Activated naive CD4-positive, alpha-beta T cell treated with anti-CD3 and anti-CD28 coated beads, Interleukin-2, amount 50 U/mL, for 72 hours (primary cell): ENCODE results near the gene CCND3. TPM values are rescaled to one million over a fixed set of nuclear protein-coding genes. Genes with fewer than 3 reads are reported as not detected.

ENCODE experiments used
- ATAC-seq, 2 donors: fragments of 150-1000 bp; cut with Tn5 transposase; 2 replicates each; pipeline ENCODE4 v1.10.0; 2021; ENCODE audit warnings: mild to moderate bottlenecking in 2 of 2, moderate library complexity in 2 of 2
- DNase-seq, 2 donors: peaks; one replicate each; pipeline ENCODE4 v3.0.0; 2021 to 2022; ENCODE audit warnings: low spot score in 2 of 2
- H3K27ac Mint-ChIP-seq, 2 donors: one replicate each; pipeline ENCODE4 v1.8.0; 2022; ENCODE audit warnings: mild to moderate bottlenecking in 2 of 2, mixed read lengths in 2 of 2
- H3K36me3 Mint-ChIP-seq, 2 donors: one replicate each; pipeline ENCODE4 v1.8.0; 2022; ENCODE audit warnings: mixed read lengths in 2 of 2
- H3K9me3 Mint-ChIP-seq, 2 donors: one replicate each; pipeline ENCODE4 v1.8.0; 2022; ENCODE audit warnings: mixed read lengths in 2 of 2
- total RNA-seq, 2 donors: library from RNA; stranded (reverse); gene quantifications; one replicate each; pipeline ENCODE4 v1.2.3, GENCODE V29; 2022

The CCND3 gene
- total RNA-seq, 2 donors from 2014 or later = 610 to 723 TPM

GRCh38 chr6:41901882-41902519, 39.6 kb downstream of the CCND3 start:
- ATAC-seq (peak; percentile 53 to 64), DNase-seq (peak in 1 of 2 donors; percentile 50)
- Mint-ChIP-seq H3K36me3 (peaks cover 0 to 6% of the 10 kb centered on the region in 2 donors), H3K27ac (no peak overlapping the region), H3K9me3 (no peaks in the 10 kb centered on the region)

- Mint-ChIP-seq H3K27ac (no peak overlapping the region), H3K36me3 (no peaks in the 10 kb centered on the region), H3K9me3 (no peaks in the 10 kb centered on the region)
- DNase-seq (no peak), ATAC-seq (no peak)
Measured at GRCh38 chr6:41900861-41901260, 40.7 kb downstream of the CCND3 start.

DNA sequence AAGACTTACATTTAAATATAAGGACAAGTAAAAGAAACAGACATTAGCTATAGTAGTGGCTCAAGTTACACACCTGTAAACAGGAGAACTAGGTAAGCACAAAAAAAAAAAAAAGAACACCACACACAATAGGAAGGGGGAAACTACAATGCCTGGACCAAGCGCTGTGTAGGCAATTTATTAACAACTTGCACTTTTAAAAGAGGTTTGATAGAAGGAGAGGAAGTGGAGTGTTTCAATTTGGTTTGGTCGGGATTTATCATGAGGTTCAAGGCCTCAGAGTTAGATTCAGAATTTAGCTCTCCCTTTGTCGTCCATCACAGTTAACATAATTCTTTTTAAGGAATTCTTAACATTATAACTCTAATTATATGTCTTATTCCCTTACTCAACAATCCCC, 45.3 kb downstream of the CCND3 start:
- Mint-ChIP-seq H3K9me3 (no peaks in the 10 kb centered on the region), H3K27ac (peak overlapping the region in 1 of 2 donors; percentile 79), H3K36me3 (no peaks in the 10 kb centered on the region)
- ATAC-seq = no peak
- DNase-seq = no peak

GRCh38 chr6:41895300-41896233, 46.0 kb downstream of the CCND3 start, which contains the start of gene USP49:
USP49 (minus strand) TSS chr6:41895375; CDS start chr6:41806983, 88,392 bp downstream.
- Mint-ChIP-seq H3K27ac (peak within 1 kb of the TSS in 1 of 2 donors; percentile 95), H3K36me3 (no peaks in the 10 kb centered on the region), H3K9me3 (no peaks in the 10 kb centered on the region)
- peak; percentile 93 to 97 for ATAC-seq
- DNase-seq = peak; percentile 84 to 92

DNA sequence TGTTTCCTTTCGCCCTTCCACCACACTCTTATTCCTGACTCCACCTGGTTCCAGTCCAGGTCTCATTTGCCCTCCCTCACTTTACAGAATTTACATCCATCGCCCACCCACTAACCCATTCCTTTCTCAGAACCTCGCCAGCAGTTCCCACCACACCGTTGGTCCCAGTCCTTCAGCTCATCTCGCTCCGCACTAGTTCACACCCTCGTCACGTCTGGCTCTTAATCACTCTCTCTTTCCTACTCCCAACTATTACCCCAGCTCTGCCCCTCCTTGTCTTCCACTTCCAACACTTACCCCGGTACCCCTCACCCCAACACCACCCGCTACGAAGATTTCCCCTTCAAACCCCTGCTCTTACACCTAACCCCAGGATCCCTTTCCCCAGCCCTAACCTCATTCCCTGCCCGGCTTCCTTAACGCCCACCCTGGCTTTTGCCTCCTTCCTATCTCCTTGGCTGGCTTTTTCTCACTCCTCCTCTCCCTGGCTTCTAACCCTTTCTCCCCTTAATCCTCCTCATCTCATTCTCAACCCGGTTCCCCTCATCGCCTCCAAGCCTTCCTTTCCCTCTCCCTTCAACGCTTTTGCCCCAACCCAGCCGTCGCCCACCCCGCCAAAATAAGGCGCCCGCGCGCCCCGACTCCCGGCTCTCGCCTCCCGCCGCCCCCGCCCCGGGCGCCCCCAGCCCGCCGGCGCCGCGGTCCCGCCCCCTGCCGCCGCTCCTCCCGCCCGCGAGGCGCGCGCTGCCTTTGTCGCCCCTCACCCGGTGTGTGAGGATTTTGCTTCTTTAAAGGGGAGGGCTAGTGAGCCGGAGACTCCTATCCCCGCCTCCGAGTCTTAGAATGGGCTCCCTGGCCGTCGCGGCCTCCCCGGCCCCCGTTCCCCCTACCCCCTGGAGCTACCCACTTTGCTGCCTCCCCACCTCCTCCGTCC, 47.0 kb downstream of the CCND3 start:
- ATAC-seq (peak; percentile 25 to 61), DNase-seq (peak in 1 of 2 donors; percentile 6)
- Mint-ChIP-seq H3K27ac (no peak overlapping the region), H3K36me3 (no peaks in the 10 kb centered on the region), H3K9me3 (no peaks in the 10 kb centered on the region)

- DNase-seq (no peak), ATAC-seq (no peak)
- Mint-ChIP-seq H3K27ac (no peak overlapping the region), H3K9me3 (no peaks in the 10 kb centered on the region), H3K36me3 (no peaks in the 10 kb centered on the region)
Measured at GRCh38 chr6:41892921-41893564, 48.6 kb downstream of the CCND3 start.

GRCh38 chr6:41887331-41887751, 54.3 kb downstream of the CCND3 start:
- H3K36me3 Mint-ChIP-seq = no peaks in the 10 kb centered on the region
- DNase-seq = no peak

DNA sequence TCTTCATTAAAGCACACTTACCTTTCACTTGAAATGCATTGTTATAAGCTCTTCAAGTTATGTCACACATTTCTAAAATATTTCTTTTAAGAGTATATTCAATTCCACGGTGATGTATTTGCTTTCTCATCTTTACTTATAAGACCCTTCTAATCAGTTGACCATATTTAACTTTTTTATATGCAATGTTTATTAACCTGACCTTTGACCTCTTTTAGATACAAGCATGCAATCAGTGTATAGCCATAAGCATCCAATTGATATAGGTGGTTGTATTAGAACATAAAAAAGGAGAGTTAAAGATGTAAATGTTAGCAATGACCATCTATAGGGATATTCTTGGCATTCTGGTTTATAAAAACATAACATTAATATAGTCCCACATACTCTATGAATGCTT, 55.7 kb downstream of the CCND3 start:
- H3K9me3 Mint-ChIP-seq = no peaks in the 10 kb centered on the region
- no peaks in the 10 kb centered on the region for H3K36me3 Mint-ChIP-seq
- ATAC-seq (no peak), DNase-seq (no peak)
- H3K27ac Mint-ChIP-seq = no peak overlapping the region

More at GRCh38 chr6:41887331-41887751, 54.3 kb downstream of the CCND3 start:
- H3K9me3 Mint-ChIP-seq = no peaks in the 10 kb centered on the region
- H3K27ac Mint-ChIP-seq = no peak overlapping the region
- no peak for ATAC-seq

DNA sequence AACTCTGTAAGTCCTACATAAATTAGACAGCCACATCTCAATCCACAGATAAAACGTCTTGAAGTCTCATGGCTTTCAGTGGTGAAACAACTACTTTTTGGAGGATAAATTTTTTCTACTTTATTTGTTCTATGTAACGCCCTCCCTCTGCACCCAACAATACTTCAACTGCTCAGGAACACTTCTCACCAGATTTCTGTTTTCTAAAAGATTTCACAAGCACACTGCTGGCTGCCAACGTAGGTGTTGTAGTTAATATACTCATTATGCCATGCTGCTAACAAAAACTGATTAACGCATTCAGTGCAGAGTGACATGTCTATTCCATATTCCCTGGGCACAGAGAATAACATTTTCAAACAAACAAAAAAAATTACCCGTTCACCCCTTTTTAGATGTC, 56.7 kb downstream of the CCND3 start:
- H3K36me3 Mint-ChIP-seq = no peaks in the 10 kb centered on the region
- no peak overlapping the region for H3K27ac Mint-ChIP-seq
- DNase-seq (no peak), ATAC-seq (no peak)
- H3K9me3 Mint-ChIP-seq = no peaks in the 10 kb centered on the region

Other genes with a start within 250 kb of the CCND3 start
- gene TFEB, start 206.2 kb downstream of the CCND3 start, total RNA-seq = 10 to 100 TPM in 1 of 2 donors, 1 to 10 TPM in 1; 3.0 to 14.4 TPM
- not detected for gene PGC, start 194.4 kb downstream of the CCND3 start, total RNA-seq
- 1 to 10 TPM; 3.1 to 5.2 TPM for gene FRS3, start 161.9 kb downstream of the CCND3 start, total RNA-seq
- gene PRICKLE4, start 161.0 kb downstream of the CCND3 start, total RNA-seq = under 1 TPM in 1 of 2 donors, not detected in 1; 0.60 TPM
- gene TOMM6, start 154.1 kb downstream of the CCND3 start, total RNA-seq = 100 to 1,000 TPM; 182 to 301 TPM
- 10 to 100 TPM in 1 of 2 donors, 1 to 10 TPM in 1; 8.3 to 16.7 TPM for gene USP49, start 46.4 kb downstream of the CCND3 start, total RNA-seq
- gene MED20, start 20.7 kb downstream of the CCND3 start, total RNA-seq = 10 to 100 TPM; 18.5 to 24.2 TPM
- gene BYSL, start 20.3 kb downstream of the CCND3 start, total RNA-seq = 10 to 100 TPM; 38.1 to 47.6 TPM
- 10 to 100 TPM; 62.9 to 77.1 TPM for gene TAF8, start 108.7 kb upstream of the CCND3 start, total RNA-seq
- gene C6orf132, start 200.8 kb upstream of the CCND3 start, total RNA-seq = under 1 TPM; 0.20 to 0.29 TPM
- gene GUCA1A, start 231.6 kb upstream of the CCND3 start, total RNA-seq = under 1 TPM; 0.14 to 0.37 TPM